Measurements from ENCODE around the gene IFT80.

Gene IFT80

DNA sequence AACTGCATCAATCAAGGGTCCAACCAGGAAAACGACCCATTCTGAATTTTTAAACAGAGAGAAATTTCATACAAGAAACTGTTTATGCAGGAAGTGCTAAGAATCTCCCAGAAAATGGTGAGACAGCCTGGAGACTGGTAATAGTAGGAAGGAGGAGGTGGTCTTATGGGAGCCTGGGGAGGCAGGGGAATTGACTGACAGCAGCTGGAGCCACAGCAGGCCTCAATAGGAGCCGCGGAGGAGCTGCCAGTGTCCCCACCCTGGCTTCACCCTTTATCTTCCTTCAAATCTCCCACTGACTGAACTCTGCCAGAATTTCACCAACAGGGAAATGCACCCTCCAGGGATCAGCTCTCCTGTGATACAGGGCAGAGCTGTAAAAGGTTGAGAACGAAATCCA is 181.3 kb downstream of the IFT80 start:
- in situ Hi-C loops (cut with MboI; ENCODE audit: low sequenced_read_pairs) = no loop called here
- Histone ChIP-seq H3K36me3 (replicated peaks) (no peaks in the 10 kb centered on the region), H3K4me3 (no peak overlapping the region), H3K4me1 (peaks cover 8% of the 10 kb centered on the region; the same call in 1 of the 2 replicates), H3K9me3 (no peaks in the 10 kb centered on the region), H3K27me3 (ENCODE audit: low read depth) (no peaks in the 10 kb centered on the region; the same call in 1 of the 2 replicates)
- no peak for DNase-seq (ENCODE audit: low spot score in 2 of 2)

DNA sequence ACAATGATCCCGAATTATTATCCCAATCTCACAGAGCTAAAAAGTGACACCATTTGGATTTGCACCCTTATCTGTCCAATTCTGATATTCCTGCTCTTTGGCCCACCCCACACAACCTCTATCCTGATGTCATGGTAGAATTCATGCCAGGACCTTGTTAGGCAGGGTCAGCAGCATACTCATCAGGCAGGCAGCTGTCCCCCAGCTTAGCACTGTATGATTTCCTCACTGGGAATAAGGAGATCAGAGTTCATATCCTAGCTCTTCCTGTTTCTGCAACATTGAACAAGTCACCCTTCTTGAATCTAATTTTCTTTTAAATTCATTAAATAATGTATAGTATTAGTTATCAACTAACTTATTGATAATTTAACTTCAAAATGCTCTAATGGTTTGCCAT is 185.8 kb downstream of the IFT80 start:
- no peaks in the 10 kb centered on the region for H3K4me1 ChIP-seq
- H3K27me3 ChIP-seq (ENCODE audit: low read depth) = peaks cover 3% of the 10 kb centered on the region
- no peaks in the 10 kb centered on the region for H3K36me3 ChIP-seq (replicated peaks)
- DNase-seq (ENCODE audit: low spot score in 2 of 2) = no peak
- no peak overlapping the region for H3K4me3 ChIP-seq
- no peaks in the 10 kb centered on the region for H3K9me3 ChIP-seq
- in situ Hi-C loops (cut with MboI; ENCODE audit: low sequenced_read_pairs) = no loop called here

DNA sequence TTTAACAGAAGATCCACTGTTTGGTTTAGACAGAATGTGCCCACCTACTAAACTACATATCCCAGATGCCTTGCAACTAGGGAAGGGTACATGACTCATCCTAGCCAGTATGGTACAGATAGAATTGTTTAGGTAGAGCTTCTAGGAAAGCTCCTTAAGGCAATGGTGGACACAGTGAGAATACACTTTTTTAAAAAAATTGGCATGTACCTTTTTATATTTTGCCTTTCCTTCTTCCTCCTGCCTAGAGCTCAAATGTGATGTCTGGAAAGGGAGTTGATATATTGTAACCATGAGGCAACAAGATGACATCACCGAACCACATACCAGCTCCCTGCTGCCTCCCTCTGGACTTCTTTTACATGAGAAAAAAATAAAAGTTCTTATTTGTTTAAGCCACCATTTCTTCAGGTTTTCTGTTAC is 188.2 kb downstream of the IFT80 start:
- H3K36me3 ChIP-seq (replicated peaks) = no peaks in the 10 kb centered on the region
- no peaks in the 10 kb centered on the region for H3K4me1 ChIP-seq
- no peak for DNase-seq (ENCODE audit: low spot score in 2 of 2)
- in situ Hi-C loops (cut with MboI; ENCODE audit: low sequenced_read_pairs) = no loop called here
- no peaks in the 10 kb centered on the region for H3K9me3 ChIP-seq
- no peak overlapping the region for H3K4me3 ChIP-seq
- peaks cover 3% of the 10 kb centered on the region; the same call in 1 of the 2 replicates for H3K27me3 ChIP-seq (ENCODE audit: low read depth)

DNA sequence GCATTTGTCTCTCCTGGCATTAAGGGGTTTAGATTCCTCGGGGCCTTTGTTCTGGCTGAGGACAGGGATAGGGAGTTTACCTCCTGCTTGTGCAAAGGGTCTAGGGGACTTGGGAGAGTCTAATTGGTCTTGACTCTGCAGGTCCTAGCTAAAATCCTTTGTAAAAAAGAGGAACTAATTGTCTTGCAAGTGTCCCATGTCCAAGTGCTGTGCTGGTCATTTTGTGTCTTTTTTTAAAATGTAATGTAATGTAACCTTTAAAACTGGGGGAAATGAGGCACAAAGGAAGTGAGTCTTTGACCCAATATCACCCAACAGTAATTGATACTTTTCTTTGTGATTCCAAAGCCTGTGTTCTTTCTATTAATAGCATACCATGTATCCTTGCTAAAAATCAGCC is 188.7 kb downstream of the IFT80 start:
- Histone ChIP-seq H3K36me3 (replicated peaks) (no peaks in the 10 kb centered on the region), H3K27me3 (ENCODE audit: low read depth) (peaks cover 3% of the 10 kb centered on the region; the same call in 1 of the 2 replicates), H3K9me3 (no peaks in the 10 kb centered on the region), H3K4me3 (no peak overlapping the region), H3K4me1 (no peaks in the 10 kb centered on the region)
- no peak for DNase-seq (ENCODE audit: low spot score in 2 of 2)
- in situ Hi-C loops (cut with MboI; ENCODE audit: low sequenced_read_pairs) = no loop called here

Data from HAP-1 (cell line).